Spinal cord (tissue), 10 donors: ENCODE measurements around the gene AKR1C2. TPM values are rescaled to one million over a fixed set of nuclear protein-coding genes. Genes with fewer than 3 reads are reported as not detected.
"Not testable (repeated sequence)": the region's sequence is repeated elsewhere in the genome, so short reads cannot be mapped to it uniquely, and the experiment has no call there.

Experiments used
- DNase-seq, 6 donors: peaks; one replicate each; pipeline versions ENCODE4 v3.0.0 to v3.0.0-alpha.2; 2013 to 2015; ENCODE audit warnings: low spot score in 6 of 6, low read depth in 4 of 6
- H3K27ac ChIP-seq: one replicate; pipeline ENCODE4 v1.5.1; 2013; ENCODE audit warnings: low read depth, low read length, control low read depth
- H3K27me3 ChIP-seq: one replicate; pipeline ENCODE4 v1.6.1; 2013; ENCODE audit warnings: low read length; ENCODE audit not compliant: control insufficient read depth, insufficient read depth
- H3K36me3 ChIP-seq: one replicate; pipeline ENCODE4 v1.6.1; 2013; ENCODE audit warnings: low read length; ENCODE audit not compliant: control insufficient read depth, insufficient read depth
- H3K4me1 ChIP-seq: one replicate; pipeline ENCODE4 v1.6.1; 2013; ENCODE audit warnings: low read length; ENCODE audit not compliant: control insufficient read depth, insufficient read depth
- H3K4me3 ChIP-seq: one replicate; pipeline ENCODE4 v1.5.1; 2013; ENCODE audit warnings: low read depth, low read length, control low read depth
- H3K9me3 ChIP-seq: one replicate; pipeline ENCODE4 v1.6.1; 2013; ENCODE audit warnings: low read length; ENCODE audit not compliant: control insufficient read depth, insufficient read depth
- WGBS: methylation state at CpG from one replicate; pipeline ENCODE4 v1.1.5; 2013; ENCODE audit warnings: missing lambda C conversion rate; ENCODE audit not compliant: insufficient coverage; 5-methylcytosine and 5-hydroxymethylcytosine counted together
- polyA plus RNA-seq, 2 donors: library from polyadenylated mRNA; unstranded; fragments of 120-200 nt; gene quantifications; one replicate each; pipeline ENCODE4 v1.2.1, GENCODE V29; 2013; ENCODE audit not compliant: insufficient read length in 2 of 2
- total RNA-seq, 2 donors: library from RNA; depleted of rRNA in 1 of 2; stranded (reverse); fragments of 120-200 nt in 1 of 2; fragments of >200 nt in 1 of 2; gene quantifications; one replicate each; pipeline versions ENCODE4 v1.2.3 to v1.2.4, GENCODE V29; 2013 to 2014
- donor health status: healthy.

AKR1C2 gene
- total and polyA plus RNA-seq, 4 donors: 27.5 to 58.3 (median 41.1) TPM

GRCh38 chr10:4965763-4966162 is 37.9 kb downstream of the AKR1C2 start:
- DNase-seq, H3K4me1 ChIP-seq, H3K27ac ChIP-seq, H3K4me3 ChIP-seq, H3K36me3 ChIP-seq, H3K27me3 ChIP-seq, H3K9me3 ChIP-seq: not testable (repeated sequence)
- WGBS: no CpG with 5 or more reads among the region's 4 CpGs

- H3K9me3 ChIP-seq, H3K27ac ChIP-seq, DNase-seq, H3K4me1 ChIP-seq, H3K36me3 ChIP-seq, H3K27me3 ChIP-seq, H3K4me3 ChIP-seq: not testable (repeated sequence)
- WGBS: no CpG with 5 or more reads among the region's 4 CpGs
Measured at GRCh38 chr10:4963815-4964154, 39.9 kb downstream of the AKR1C2 start.

GRCh38 chr10:4962876-4963814 is 40.5 kb downstream of the AKR1C2 start, which contains the start of gene AKR1C1:
Gene AKR1C1 (plus strand): TSS chr10:4963415. CDS start chr10:4963445, 30 bp downstream.
- H3K9me3 ChIP-seq, H3K27me3 ChIP-seq, H3K4me3 ChIP-seq, H3K36me3 ChIP-seq, H3K4me1 ChIP-seq, H3K27ac ChIP-seq: not testable (repeated sequence)
- DNase-seq: peak; percentile 9 to 85 (median 26)
- no CpG with 5 or more reads among the region's 7 CpGs for WGBS

GRCh38 chr10:4962308-4962707 is 41.3 kb downstream of the AKR1C2 start:
- not testable (repeated sequence) for DNase-seq, H3K27me3 ChIP-seq
- no CpG with 5 or more reads among the region's 1 CpG for WGBS

GRCh38 chr10:4961558-4961957 is 42.1 kb downstream of the AKR1C2 start:
- not testable (repeated sequence) for H3K9me3 ChIP-seq, DNase-seq, H3K4me3 ChIP-seq, H3K36me3 ChIP-seq, H3K27ac ChIP-seq, H3K27me3 ChIP-seq, H3K4me1 ChIP-seq
- WGBS: 100% methylated on average over 5 of the region's 11 CpGs

More at GRCh38 chr10:4962308-4962707, 41.3 kb downstream of the AKR1C2 start:
- not testable (repeated sequence) for H3K36me3 ChIP-seq, H3K4me1 ChIP-seq, H3K27ac ChIP-seq, H3K4me3 ChIP-seq, H3K9me3 ChIP-seq

- not testable (repeated sequence) for H3K36me3 ChIP-seq, H3K4me1 ChIP-seq, H3K27me3 ChIP-seq, H3K4me3 ChIP-seq, H3K27ac ChIP-seq, H3K9me3 ChIP-seq, DNase-seq
- WGBS: no CpG with 5 or more reads among the region's 5 CpGs
Measured at GRCh38 chr10:4956955-4957645, 46.6 kb downstream of the AKR1C2 start.

DNA sequence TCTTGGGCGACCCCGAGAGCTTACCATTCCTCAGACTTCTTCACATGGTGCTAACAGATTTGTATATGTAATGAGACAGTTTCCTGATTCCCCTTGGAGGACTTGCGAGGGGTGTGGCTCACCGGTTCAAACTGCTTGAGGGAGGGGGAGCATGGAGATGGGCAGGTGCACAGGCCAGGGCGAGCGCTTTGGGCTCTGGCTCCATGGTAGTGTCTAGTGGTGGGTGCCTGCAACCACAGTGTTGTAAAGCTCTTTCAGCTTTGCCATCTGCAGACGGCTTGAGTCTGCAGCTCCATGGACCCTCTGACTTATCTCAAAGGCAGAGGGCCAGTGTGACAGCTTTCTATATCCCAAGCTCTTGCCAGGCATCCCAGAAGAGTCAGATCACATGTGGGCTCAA is 47.6 kb downstream of the AKR1C2 start:
- not testable (repeated sequence) for H3K4me1 ChIP-seq, DNase-seq, H3K4me3 ChIP-seq, H3K27me3 ChIP-seq, H3K36me3 ChIP-seq, H3K27ac ChIP-seq, H3K9me3 ChIP-seq
- WGBS: no CpG with 5 or more reads among the region's 7 CpGs

DNA sequence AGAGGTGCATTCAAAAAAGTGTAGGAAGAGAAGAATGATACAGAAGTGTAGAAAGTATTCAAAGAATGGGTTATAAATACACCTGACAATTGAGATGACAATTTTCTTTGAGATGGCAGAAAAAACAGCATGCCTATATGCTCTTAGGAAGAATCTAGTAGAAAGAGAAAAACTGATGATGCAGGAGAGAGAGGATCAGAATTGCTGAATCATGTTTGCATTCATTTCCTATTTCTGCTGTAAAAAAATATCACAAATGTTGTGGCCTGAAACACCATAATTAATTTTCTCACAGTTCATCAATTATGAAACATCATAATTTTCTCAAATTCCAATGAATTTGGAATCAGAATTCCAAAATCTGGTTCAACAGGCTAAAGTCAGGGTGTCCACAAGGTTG is 50.3 kb downstream of the AKR1C2 start:
- H3K27ac ChIP-seq: no peak overlapping the region
- H3K9me3 ChIP-seq: no peaks in the 10 kb centered on the region
- H3K4me3 ChIP-seq: no peak overlapping the region
- no peaks in the 10 kb centered on the region for H3K36me3 ChIP-seq
- no peaks in the 10 kb centered on the region for H3K27me3 ChIP-seq
- no peak for DNase-seq
- H3K4me1 ChIP-seq: no peaks in the 10 kb centered on the region

DNA sequence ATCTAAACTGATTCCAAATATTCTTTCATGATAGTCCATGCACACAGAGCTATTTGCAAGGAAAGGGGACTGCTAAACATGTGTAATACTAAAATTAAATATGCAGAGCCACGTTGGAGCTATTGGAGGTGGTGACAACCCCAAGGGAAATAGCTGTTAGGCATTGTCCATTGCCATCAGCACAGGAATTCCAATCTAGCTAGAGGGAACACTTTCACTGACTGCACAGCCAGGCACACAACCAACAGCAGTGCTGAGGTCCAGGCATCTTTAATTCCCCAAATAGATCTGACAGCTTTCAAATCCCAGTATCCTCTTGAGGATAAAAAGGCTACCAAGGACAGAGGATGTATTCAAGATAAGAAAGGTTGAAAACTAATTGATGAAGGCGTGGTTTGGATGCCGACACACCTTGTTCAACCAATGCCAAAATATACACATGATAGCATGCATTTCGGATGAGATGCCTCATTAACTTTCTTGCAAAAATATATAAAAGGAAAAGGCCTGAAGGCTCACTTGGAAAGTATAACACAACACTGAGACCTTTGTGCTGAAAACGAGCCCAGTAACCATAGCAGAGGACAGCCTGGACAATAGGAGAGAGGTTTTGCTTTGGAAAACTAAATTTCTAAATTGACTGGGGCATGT is 52.0 kb downstream of the AKR1C2 start:
- not testable (repeated sequence) for H3K9me3 ChIP-seq, H3K4me3 ChIP-seq, DNase-seq, H3K36me3 ChIP-seq, H3K27ac ChIP-seq, H3K4me1 ChIP-seq, H3K27me3 ChIP-seq
- WGBS: 41% methylated on average over 2 of the region's 5 CpGs
